Measurements from ENCODE around the gene CLEC4G.

GRCh38 chr19:7742991-7743390, 11.1 kb upstream of the CLEC4G start:
- TF ChIP-seq POLR2A (IDR thresholded peaks at IDR 0.05; ENCODE audit: low read length) (no peak), MYC (IDR thresholded peaks at IDR 0.05; ENCODE audit: borderline replicate concordance, low read length) (no peak), RAD21 (conservative IDR thresholded peaks at IDR 0.05 in 1 of 2, IDR thresholded peaks at IDR 0.05 in 1 of 2) (no peak), HOXA7 (CRISPR knock-in tag; IDR thresholded peaks at IDR 0.05) (no peak), CTCF (IDR thresholded peaks at IDR 0.05) (no peak), SREBF2 (IDR thresholded peaks at IDR 0.05) (no peak), PBX3 (IDR thresholded peaks at IDR 0.05) (no peak), RCOR1 (IDR thresholded peaks at IDR 0.05; ENCODE audit: low read depth, low read length) (no peak), HDAC2 (IDR thresholded peaks at IDR 0.05) (no peak), USF2 (IDR thresholded peaks at IDR 0.05) (no peak)
